A673 (cell line): Measurements from ENCODE around the gene TOM1L2. TPM values are rescaled to one million over a fixed set of nuclear protein-coding genes. Genes with fewer than 3 reads are reported as not detected.

Source experiments
- BruUV-seq: library from RNA; stranded (reverse); fragments of 400-500 nt; replicated peaks from 2 replicates; lab custom pipeline; 2021; lab: Mats Ljungman, UMichigan
- CTCF ChIA-PET: fragments of 300-600 bp; sonication (Branson Sonifier 250); formaldehyde crosslinking; loops from one replicate; lab custom pipeline; 2022; ENCODE audit warnings: antibody characterized with exemption; lab: Charles Lee
- POLR2A ChIA-PET: fragments of 300-600 bp; sonication (Branson Sonifier 250); formaldehyde crosslinking; loops from one replicate; lab custom pipeline; 2022; ENCODE audit warnings: antibody characterized with exemption; ENCODE audit not compliant: low non-redundant PET; lab: Charles Lee
- DNase-seq: peaks from one replicate; pipeline ENCODE4 v3.0.0-alpha.2; 2015; ENCODE audit warnings: low spot score
- H3K27ac ChIP-seq: fragments of 200-600 bp; sonication (generic); 2 replicates; pipeline ENCODE4 v1.5.1; 2016; ENCODE audit warnings: mixed run types, low read depth, mild to moderate bottlenecking, mixed read lengths, antibody characterized with exemption, low read length; ENCODE audit not compliant: poor library complexity, severe bottlenecking
- H3K27me3 ChIP-seq: fragments of 200-600 bp; sonication (generic); replicated peaks from 2 replicates; pipeline ENCODE4 v1.6.1; 2017; ENCODE audit warnings: mixed run types, low read depth, mild to moderate bottlenecking, mixed read lengths, antibody characterized with exemption, low read length; ENCODE audit not compliant: insufficient read depth, poor library complexity
- H3K36me3 ChIP-seq: fragments of 200-600 bp; sonication (generic); 2 replicates; pipeline ENCODE4 v1.6.1; 2016; ENCODE audit warnings: mixed run types, mild to moderate bottlenecking, mixed read lengths, antibody characterized with exemption, low read length; ENCODE audit not compliant: insufficient read depth, poor library complexity, severe bottlenecking
- H3K4me1 ChIP-seq: fragments of 200-600 bp; sonication (generic); 2 replicates; pipeline ENCODE4 v1.6.1; 2017; ENCODE audit warnings: mixed run types, mild to moderate bottlenecking, mixed read lengths, antibody characterized with exemption, low read length; ENCODE audit not compliant: insufficient read depth, poor library complexity, severe bottlenecking
- H3K4me3 ChIP-seq: fragments of 200-600 bp; sonication (generic); 2 replicates; pipeline ENCODE4 v1.5.1; 2016; ENCODE audit warnings: low read depth, mixed run types, mild to moderate bottlenecking, mixed read lengths, low read length; ENCODE audit not compliant: poor library complexity, severe bottlenecking
- H3K9me3 ChIP-seq: fragments of 200-600 bp; sonication (generic); 2 replicates; pipeline ENCODE4 v1.6.1; 2016; ENCODE audit warnings: mixed run types, low read depth, mild to moderate bottlenecking, mixed read lengths, antibody characterized with exemption, low read length; ENCODE audit not compliant: poor library complexity, severe bottlenecking
- CTCF ChIP-seq: fragments of 300-800, 200-600 bp; sonication (generic); conservative IDR thresholded peaks from 2 replicates; pipeline ENCODE4 v1.5.1; 2017; ENCODE audit warnings: low read depth, mild to moderate bottlenecking, antibody characterized with exemption, low read length, moderate library complexity, mixed read lengths
- EZH2 ChIP-seq: fragments of 200-600 bp; sonication (generic); IDR thresholded peaks from 2 replicates; pipeline ENCODE4 v1.6.1; 2017; ENCODE audit warnings: borderline replicate concordance, low read depth, mild to moderate bottlenecking, mixed read lengths, antibody characterized with exemption, low read length; ENCODE audit not compliant: poor library complexity, severe bottlenecking
- intact Hi-C: fragments of 100-400 bp; cut with micrococcal nuclease; formaldehyde crosslinking; loops from one replicate; pipeline ENCODE4 v1.10.0; 2022; ENCODE audit not compliant: unreplicated experiment
- total RNA-seq: library from RNA; stranded (reverse); gene quantifications from 2 replicates; pipeline ENCODE4 v1.2.3, GENCODE V29; 2021

Gene TOM1L2
- total RNA-seq, 1 experiment from 2014 or later: 10.0 TPM

DNA sequence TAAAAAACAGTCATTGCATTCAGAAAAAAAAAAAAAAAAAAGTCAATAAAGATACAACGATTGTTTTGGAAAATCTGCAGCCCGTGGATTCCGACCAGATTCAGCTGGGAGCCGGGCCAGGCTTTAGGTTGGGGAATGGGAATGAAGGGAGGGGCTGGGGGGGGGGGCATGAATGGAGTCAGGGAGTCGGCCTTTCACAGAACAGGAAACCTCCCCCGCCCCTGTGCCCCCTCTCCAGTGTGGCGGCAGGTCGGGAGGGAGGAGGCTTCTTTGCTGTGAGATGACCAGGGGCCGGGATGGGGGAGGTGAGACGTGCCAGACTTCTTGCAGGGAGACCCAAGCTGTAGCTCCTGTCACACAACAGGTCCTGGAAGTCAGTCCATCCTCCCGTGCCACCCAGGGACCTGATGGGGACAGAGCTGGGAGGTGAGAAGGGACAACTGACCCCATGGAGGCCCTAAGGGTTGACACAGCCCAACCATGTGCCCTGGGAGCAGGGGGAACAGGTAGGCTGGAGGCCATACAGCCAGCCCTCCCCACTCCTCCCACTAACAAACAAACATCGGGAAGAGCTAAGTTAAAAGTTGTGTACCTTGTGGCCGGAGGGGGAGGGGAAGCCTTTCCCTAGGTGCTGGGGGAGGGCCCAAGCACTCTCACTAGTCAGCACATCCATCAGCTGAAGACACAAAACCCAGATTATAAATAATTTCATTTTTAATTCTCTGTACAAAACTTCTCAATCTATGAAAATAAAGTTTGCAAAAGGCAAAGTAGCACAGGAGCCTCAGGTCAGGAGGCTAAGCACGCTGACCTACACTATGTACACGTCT is 160.6 kb downstream of the TOM1L2 start:
- peak overlapping the region; percentile 38 for H3K27ac ChIP-seq
- TF ChIP-seq CTCF (no peak), EZH2 (no peak)
- CTCF ChIA-PET: interaction anchor here (0.7 to 1.4 kb wide), 2 partner anchors 70 to 107 kb away, joined by 5 to 7 read pairs; no protein-coding TSS in a partner anchor
- POLR2A ChIA-PET: no interaction called here
- peaks cover 64% of the 10 kb centered on the region for H3K36me3 ChIP-seq
- no TSS peak for BruUV-seq
- H3K27me3 ChIP-seq: no peaks in the 10 kb centered on the region
- H3K4me1 ChIP-seq: peaks cover 37% of the 10 kb centered on the region
- intact Hi-C loops: loop anchor here (1.0 to 5.0 kb wide), 4 partner anchors 49 to 221 kb away; partner anchors contain the start of gene RAI1
- peak; percentile 55 for DNase-seq
- no peak overlapping the region for H3K4me3 ChIP-seq
- no peaks in the 10 kb centered on the region for H3K9me3 ChIP-seq

DNA sequence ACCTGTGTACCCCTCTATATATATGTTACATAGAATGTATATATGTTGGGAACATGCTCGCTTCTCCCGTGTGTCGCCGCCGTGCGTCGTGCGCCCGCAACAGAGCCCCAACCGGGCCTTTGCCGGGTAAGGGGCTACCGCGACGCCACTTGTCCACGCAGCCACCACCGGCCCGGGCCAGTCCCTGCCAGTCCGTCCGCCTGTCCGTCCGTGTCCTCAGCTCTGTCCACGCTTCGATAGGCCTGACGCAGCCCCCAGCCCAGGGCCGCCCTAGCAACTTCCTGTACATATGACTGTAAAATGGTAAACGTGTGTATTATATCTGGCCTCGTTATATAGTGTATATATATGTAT is 161.3 kb downstream of the TOM1L2 start:
- H3K9me3 ChIP-seq: no peaks in the 10 kb centered on the region
- BruUV-seq: no TSS peak
- ChIA-PET CTCF (interaction anchor here (1.4 kb wide), 1 partner anchor 108 kb away, joined by 7 read pairs; no protein-coding TSS in a partner anchor), POLR2A (no interaction called here)
- peak overlapping the region; percentile 63 for H3K27ac ChIP-seq
- no peaks in the 10 kb centered on the region for H3K27me3 ChIP-seq
- DNase-seq: no peak
- H3K4me1 ChIP-seq: peaks cover 37% of the 10 kb centered on the region
- peaks cover 65% of the 10 kb centered on the region for H3K36me3 ChIP-seq
- intact Hi-C loops: loop anchor here (5.0 kb wide), 1 partner anchor 129 kb away; the partner anchor contains the start of gene RAI1
- H3K4me3 ChIP-seq: no peak overlapping the region
- TF ChIP-seq CTCF (no peak), EZH2 (no peak)

GRCh38 chr17:17810084-17810894 is 161.9 kb downstream of the TOM1L2 start:
- intact Hi-C loops: loop anchor here (5.0 kb wide), 1 partner anchor 128 kb away; the partner anchor contains the start of gene RAI1
- Histone ChIP-seq H3K4me3 (no peak overlapping the region), H3K27me3 (no peaks in the 10 kb centered on the region), H3K27ac (peak overlapping the region; percentile 63), H3K9me3 (no peaks in the 10 kb centered on the region), H3K4me1 (peaks cover 37% of the 10 kb centered on the region), H3K36me3 (peaks cover 65% of the 10 kb centered on the region)
- TSS peak; percentile 57 for BruUV-seq
- CTCF ChIA-PET: interaction anchor here (0.6 to 1.4 kb wide), 2 partner anchors 8 to 109 kb away, joined by 3 to 7 read pairs; no protein-coding TSS in a partner anchor
- POLR2A ChIA-PET: no interaction called here
- TF ChIP-seq CTCF (peak; percentile 29; the same call in 1 of the 2 replicates), EZH2 (no peak)
- peak; percentile 82 for DNase-seq
